ENCODE measurements around the gene DGKZ.
"Not testable (repeated sequence)": the region's sequence is repeated elsewhere in the genome, so short reads cannot be mapped to it uniquely, and the experiment has no call there.

The DGKZ gene

GRCh38 chr11:46378296-46378695 is 31.0 kb downstream of the DGKZ start:
- TF ChIP-seq YY1 (IDR thresholded peaks at IDR 0.05; ENCODE audit: insufficient read depth, insufficient read length), result no peak
- TF ChIP-seq ZNF274 (IDR thresholded peaks at IDR 0.05; ENCODE audit: low read depth, low read length), result no peak
- no peak for TF ChIP-seq SUZ12 (IDR thresholded peaks at IDR 0.05; ENCODE audit: extremely low read depth, insufficient read depth, insufficient read length)
- peaks cover 16% of the 10 kb centered on the region for H3K4me1 ChIP-seq (ENCODE audit: insufficient read depth, insufficient read length)
- no peak overlapping the region for H3K4me3 ChIP-seq (ENCODE audit: insufficient read length, low read depth)
- H3K9me3 ChIP-seq (ENCODE audit: insufficient read depth, low read length), result no peaks in the 10 kb centered on the region
- no peak for DNase-seq (ENCODE audit: low read depth, low spot score)
- H3K36me3 ChIP-seq (ENCODE audit: insufficient read depth, insufficient read length, low read length), result peaks cover 68% of the 10 kb centered on the region
- H3K9ac ChIP-seq (ENCODE audit: insufficient read length, low read depth), result peak overlapping the region; percentile 75
- H3K27me3 ChIP-seq (ENCODE audit: insufficient read depth, insufficient read length), result no peaks in the 10 kb centered on the region

- TF ChIP-seq ZNF274 (IDR thresholded peaks at IDR 0.05; ENCODE audit: low read depth, low read length) (no peak), YY1 (IDR thresholded peaks at IDR 0.05; ENCODE audit: insufficient read depth, insufficient read length) (no peak), SUZ12 (IDR thresholded peaks at IDR 0.05; ENCODE audit: extremely low read depth, insufficient read depth, insufficient read length) (no peak)
- Histone ChIP-seq H3K36me3 (ENCODE audit: insufficient read depth, insufficient read length, low read length) (peaks cover 70% of the 10 kb centered on the region), H3K4me1 (ENCODE audit: insufficient read depth, insufficient read length) (peaks cover 20% of the 10 kb centered on the region), H3K27me3 (ENCODE audit: insufficient read depth, insufficient read length) (no peaks in the 10 kb centered on the region), H3K9me3 (ENCODE audit: insufficient read depth, low read length) (no peaks in the 10 kb centered on the region), H3K4me3 (ENCODE audit: insufficient read length, low read depth) (no peak overlapping the region), H3K9ac (ENCODE audit: insufficient read length, low read depth) (peak overlapping the region; percentile 75)
- DNase-seq (ENCODE audit: low read depth, low spot score), result no peak
Measured at GRCh38 chr11:46378811-46379481, 31.7 kb downstream of the DGKZ start.

- H3K36me3 ChIP-seq (ENCODE audit: insufficient read depth, insufficient read length, low read length), result peaks cover 66% of the 10 kb centered on the region
- peaks cover 23% of the 10 kb centered on the region for H3K4me1 ChIP-seq (ENCODE audit: insufficient read depth, insufficient read length)
- not testable (repeated sequence) for H3K9me3 ChIP-seq (ENCODE audit: insufficient read depth, low read length); H3K27me3 ChIP-seq (ENCODE audit: insufficient read depth, insufficient read length); DNase-seq (ENCODE audit: low read depth, low spot score)
- H3K4me3 ChIP-seq (ENCODE audit: insufficient read length, low read depth), result peak overlapping the region; percentile 63
- H3K9ac ChIP-seq (ENCODE audit: insufficient read length, low read depth), result peak overlapping the region; percentile 75
Measured at GRCh38 chr11:46379482-46380293, 32.4 kb downstream of the DGKZ start.

- no peak for DNase-seq (ENCODE audit: low read depth, low spot score)
- TF ChIP-seq ZNF274 (IDR thresholded peaks at IDR 0.05; ENCODE audit: low read depth, low read length) (no peak), SUZ12 (IDR thresholded peaks at IDR 0.05; ENCODE audit: extremely low read depth, insufficient read depth, insufficient read length) (no peak)
- Histone ChIP-seq H3K4me1 (ENCODE audit: insufficient read depth, insufficient read length) (peaks cover 23% of the 10 kb centered on the region), H3K4me3 (ENCODE audit: insufficient read length, low read depth) (peak overlapping the region; percentile 63), H3K9ac (ENCODE audit: insufficient read length, low read depth) (peak overlapping the region; percentile 91), H3K27me3 (ENCODE audit: insufficient read depth, insufficient read length) (no peaks in the 10 kb centered on the region), H3K36me3 (ENCODE audit: insufficient read depth, insufficient read length, low read length) (peaks cover 62% of the 10 kb centered on the region), H3K9me3 (ENCODE audit: insufficient read depth, low read length) (no peaks in the 10 kb centered on the region)
Measured at GRCh38 chr11:46380340-46381047, 33.2 kb downstream of the DGKZ start.

- DNase-seq (ENCODE audit: low read depth, low spot score), result no peak
Measured at GRCh38 chr11:46381048-46381818, 34.0 kb downstream of the DGKZ start, which contains the start of gene MDK. Gene MDK (plus strand): TSS chr11:46381669. CDS start chr11:46382058, 389 bp downstream.

GRCh38 chr11:46381819-46382645 is 34.8 kb downstream of the DGKZ start:
- H3K9ac ChIP-seq (ENCODE audit: insufficient read length, low read depth), result peak overlapping the region; percentile 92
- TF ChIP-seq ZNF274 (IDR thresholded peaks at IDR 0.05; ENCODE audit: low read depth, low read length) (no peak), SUZ12 (IDR thresholded peaks at IDR 0.05; ENCODE audit: extremely low read depth, insufficient read depth, insufficient read length) (no peak), YY1 (IDR thresholded peaks at IDR 0.05; ENCODE audit: insufficient read depth, insufficient read length) (no peak)

More at GRCh38 chr11:46381048-46381818, 34.0 kb downstream of the DGKZ start, which contains the start of gene MDK:
- peaks cover 23% of the 10 kb centered on the region for H3K4me1 ChIP-seq (ENCODE audit: insufficient read depth, insufficient read length)
- H3K9ac ChIP-seq (ENCODE audit: insufficient read length, low read depth), result peak within 1 kb of the TSS; percentile 92
- TF ChIP-seq SUZ12 (IDR thresholded peaks at IDR 0.05; ENCODE audit: extremely low read depth, insufficient read depth, insufficient read length) (no peak), YY1 (IDR thresholded peaks at IDR 0.05; ENCODE audit: insufficient read depth, insufficient read length) (no peak), ZNF274 (IDR thresholded peaks at IDR 0.05; ENCODE audit: low read depth, low read length) (no peak)
- peaks cover 4% of the 10 kb centered on the region for H3K27me3 ChIP-seq (ENCODE audit: insufficient read depth, insufficient read length)
- H3K4me3 ChIP-seq (ENCODE audit: insufficient read length, low read depth), result peak within 1 kb of the TSS; percentile 98
- H3K36me3 ChIP-seq (ENCODE audit: insufficient read depth, insufficient read length, low read length), result peaks cover 55% of the 10 kb centered on the region
- no peaks in the 10 kb centered on the region for H3K9me3 ChIP-seq (ENCODE audit: insufficient read depth, low read length)

More at GRCh38 chr11:46381819-46382645, 34.8 kb downstream of the DGKZ start:
- Histone ChIP-seq H3K36me3 (ENCODE audit: insufficient read depth, insufficient read length, low read length) (peaks cover 47% of the 10 kb centered on the region), H3K27me3 (ENCODE audit: insufficient read depth, insufficient read length) (peaks cover 8% of the 10 kb centered on the region), H3K4me3 (ENCODE audit: insufficient read length, low read depth) (peak overlapping the region; percentile 98), H3K4me1 (ENCODE audit: insufficient read depth, insufficient read length) (peaks cover 27% of the 10 kb centered on the region), H3K9me3 (ENCODE audit: insufficient read depth, low read length) (no peaks in the 10 kb centered on the region)
- DNase-seq (ENCODE audit: low read depth, low spot score), result no peak

Data from NT2/D1 (cell line).